Tibial nerve (tissue), 4 donors: ENCODE results near the gene UTP15. TPM values are rescaled to one million over a fixed set of nuclear protein-coding genes. Genes with fewer than 3 reads are reported as not detected.

ENCODE experiments used
- DNase-seq, 2 donors: peaks; one replicate each; pipeline ENCODE4 v3.0.0-alpha.2; 2019; ENCODE audit warnings: low spot score in 2 of 2
- H3K27ac ChIP-seq, 4 donors: fragments of 200-600 bp; sonication (generic) in 3 of 4; one replicate each; pipeline ENCODE4 v1.5.1; 2017 to 2019; ENCODE audit warnings: mild to moderate bottlenecking in 1 of 4
- H3K27me3 ChIP-seq, 2 donors: fragments of 200-600 bp; sonication (generic) in 1 of 2; one replicate each; pipeline versions ENCODE4 v1.5.1 to v1.6.0; 2017 to 2019
- H3K36me3 ChIP-seq, 3 donors: fragments of 200-600 bp; sonication (generic); one replicate each; pipeline ENCODE4 v1.5.1; 2018 to 2019
- H3K4me1 ChIP-seq, 4 donors: fragments of 200-600 bp; sonication (generic) in 3 of 4; one replicate each; pipeline ENCODE4 v1.5.1; 2017 to 2019
- H3K4me3 ChIP-seq, 4 donors: fragments of 200-600 bp; sonication (generic) in 3 of 4; one replicate each; pipeline ENCODE4 v1.5.1; 2017 to 2019; ENCODE audit warnings: mild to moderate bottlenecking in 1 of 4, moderate library complexity in 1 of 4
- H3K9me3 ChIP-seq, 4 donors: fragments of 200-600 bp; sonication (generic) in 3 of 4; one replicate each; pipeline ENCODE4 v1.5.1; 2017 to 2019
- EP300 ChIP-seq, 2 donors: sonication (generic); formaldehyde crosslinking; IDR thresholded peaks; one replicate each; pipeline ENCODE4 v1.6.1; 2017; ENCODE audit warnings: antibody characterized with exemption in 2 of 2, mild to moderate bottlenecking in 1 of 2
- POLR2A ChIP-seq, 2 donors: fragments of 450-650 bp; IDR thresholded peaks; one replicate each; pipeline ENCODE4 v1.6.1; 2017; ENCODE audit warnings: antibody characterized with exemption in 2 of 2, mild to moderate bottlenecking in 2 of 2, moderate library complexity in 2 of 2
- WGBS, 2 donors: methylation state at CpG; one replicate each; pipeline ENCODE4 v1.1.5; 2018; 5-methylcytosine and 5-hydroxymethylcytosine counted together
- total RNA-seq, 4 donors: library from RNA; depleted of rRNA; stranded (reverse); fragments of >200 nt; gene quantifications; one replicate each; pipeline ENCODE4 v1.1.0, GENCODE V29; 2016
- TF ChIP-seq, protein P1 (sequence below), 5 experiments: fragments of 200-600 bp in 3 of 5; fragments of 450-650 bp in 2 of 5; sonication (generic) in 3 of 5; IDR thresholded peaks; one replicate each; pipeline ENCODE4 v1.5.1; 2016 to 2019; ENCODE audit warnings: antibody characterized with exemption in 5 of 5, mild to moderate bottlenecking in 3 of 5, moderate library complexity in 2 of 5

UTP15 gene
- total RNA-seq, 4 donors from 2014 or later = 8.4 to 30.6 (median 18.6) TPM

DNA sequence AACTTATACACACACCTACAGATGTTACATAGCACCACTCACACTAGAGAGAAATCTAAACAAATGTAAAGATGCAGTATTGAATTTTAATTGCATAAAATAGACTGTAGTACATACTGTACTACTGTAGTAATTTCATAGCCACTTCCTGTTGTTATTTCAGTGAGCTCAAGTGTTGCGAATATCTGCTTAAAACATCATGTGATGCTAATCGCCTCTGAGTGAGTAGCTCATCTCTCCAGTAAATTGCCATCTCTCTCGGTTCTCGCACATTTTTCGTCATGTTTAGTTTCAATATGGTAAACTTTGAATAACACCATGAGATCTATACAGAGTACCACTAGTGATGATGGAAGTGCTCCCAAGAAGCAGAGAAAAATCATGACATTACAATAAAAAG lies 38.5 kb downstream of the UTP15 start:
- Histone ChIP-seq H3K27me3 (no peaks in the 10 kb centered on the region), H3K9me3 (peaks cover 0 to 10% (median 0%) of the 10 kb centered on the region in 4 donors), H3K4me3 (no peak overlapping the region), H3K36me3 (no peaks in the 10 kb centered on the region), H3K27ac (no peak overlapping the region), H3K4me1 (peaks cover 0 to 16% (median 0%) of the 10 kb centered on the region in 4 donors)
- WGBS, 2 donors = 92 to 93% methylated on average over 5 of the region's 5 CpGs
- no peak for DNase-seq
- TF ChIP-seq, protein P1, sequence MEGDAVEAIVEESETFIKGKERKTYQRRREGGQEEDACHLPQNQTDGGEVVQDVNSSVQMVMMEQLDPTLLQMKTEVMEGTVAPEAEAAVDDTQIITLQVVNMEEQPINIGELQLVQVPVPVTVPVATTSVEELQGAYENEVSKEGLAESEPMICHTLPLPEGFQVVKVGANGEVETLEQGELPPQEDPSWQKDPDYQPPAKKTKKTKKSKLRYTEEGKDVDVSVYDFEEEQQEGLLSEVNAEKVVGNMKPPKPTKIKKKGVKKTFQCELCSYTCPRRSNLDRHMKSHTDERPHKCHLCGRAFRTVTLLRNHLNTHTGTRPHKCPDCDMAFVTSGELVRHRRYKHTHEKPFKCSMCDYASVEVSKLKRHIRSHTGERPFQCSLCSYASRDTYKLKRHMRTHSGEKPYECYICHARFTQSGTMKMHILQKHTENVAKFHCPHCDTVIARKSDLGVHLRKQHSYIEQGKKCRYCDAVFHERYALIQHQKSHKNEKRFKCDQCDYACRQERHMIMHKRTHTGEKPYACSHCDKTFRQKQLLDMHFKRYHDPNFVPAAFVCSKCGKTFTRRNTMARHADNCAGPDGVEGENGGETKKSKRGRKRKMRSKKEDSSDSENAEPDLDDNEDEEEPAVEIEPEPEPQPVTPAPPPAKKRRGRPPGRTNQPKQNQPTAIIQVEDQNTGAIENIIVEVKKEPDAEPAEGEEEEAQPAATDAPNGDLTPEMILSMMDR (IDR thresholded peaks at IDR 0.05) = no peak
- TF ChIP-seq POLR2A (IDR thresholded peaks at IDR 0.05) (no peak), EP300 (IDR thresholded peaks at IDR 0.05) (no peak)

GRCh38 chr5:73605223-73606087 lies 39.9 kb downstream of the UTP15 start:
- WGBS, 2 donors = 71 to 74% methylated on average over 8 of the region's 8 CpGs
- TF ChIP-seq EP300 (IDR thresholded peaks at IDR 0.05) = no peak
- TF ChIP-seq POLR2A (IDR thresholded peaks at IDR 0.05) = no peak
- TF ChIP-seq, protein P1 (IDR thresholded peaks at IDR 0.05) = no peak

GRCh38 chr5:73606206-73606753 lies 40.7 kb downstream of the UTP15 start:
- 41 to 57% methylated on average over 3 of the region's 3 CpGs for WGBS, 2 donors
- Histone ChIP-seq H3K4me1 (peaks cover 0 to 16% (median 0%) of the 10 kb centered on the region in 4 donors), H3K9me3 (peaks cover 0 to 10% (median 0%) of the 10 kb centered on the region in 4 donors), H3K36me3 (no peaks in the 10 kb centered on the region), H3K27ac (no peak overlapping the region), H3K27me3 (no peaks in the 10 kb centered on the region), H3K4me3 (no peak overlapping the region)
- TF ChIP-seq, protein P1 (IDR thresholded peaks at IDR 0.05) = no peak
- TF ChIP-seq POLR2A (IDR thresholded peaks at IDR 0.05) (no peak), EP300 (IDR thresholded peaks at IDR 0.05) (no peak)
- DNase-seq = no peak

More at GRCh38 chr5:73605223-73606087, 39.9 kb downstream of the UTP15 start:
- peaks cover 0 to 10% (median 0%) of the 10 kb centered on the region in 4 donors for H3K9me3 ChIP-seq
- H3K27me3 ChIP-seq = no peaks in the 10 kb centered on the region
- no peak overlapping the region for H3K4me3 ChIP-seq
- peaks cover 0 to 16% (median 0%) of the 10 kb centered on the region in 4 donors for H3K4me1 ChIP-seq
- DNase-seq = no peak
- H3K36me3 ChIP-seq = no peaks in the 10 kb centered on the region
- H3K27ac ChIP-seq = peak overlapping the region in 1 of 4 donors; percentile 56

GRCh38 chr5:73607228-73607627 lies 41.7 kb downstream of the UTP15 start:
- TF ChIP-seq POLR2A (IDR thresholded peaks at IDR 0.05) (no peak), EP300 (IDR thresholded peaks at IDR 0.05) (no peak)
- TF ChIP-seq, protein P1 (IDR thresholded peaks at IDR 0.05) = no peak
- H3K27me3 ChIP-seq = no peaks in the 10 kb centered on the region
- H3K4me3 ChIP-seq = no peak overlapping the region
- H3K36me3 ChIP-seq = no peaks in the 10 kb centered on the region
- no peak overlapping the region for H3K27ac ChIP-seq
- no peak for DNase-seq
- H3K4me1 ChIP-seq = peaks cover 0 to 16% (median 0%) of the 10 kb centered on the region in 4 donors
- peaks cover 0 to under 1% (median 0%) of the 10 kb centered on the region in 4 donors for H3K9me3 ChIP-seq

DNA sequence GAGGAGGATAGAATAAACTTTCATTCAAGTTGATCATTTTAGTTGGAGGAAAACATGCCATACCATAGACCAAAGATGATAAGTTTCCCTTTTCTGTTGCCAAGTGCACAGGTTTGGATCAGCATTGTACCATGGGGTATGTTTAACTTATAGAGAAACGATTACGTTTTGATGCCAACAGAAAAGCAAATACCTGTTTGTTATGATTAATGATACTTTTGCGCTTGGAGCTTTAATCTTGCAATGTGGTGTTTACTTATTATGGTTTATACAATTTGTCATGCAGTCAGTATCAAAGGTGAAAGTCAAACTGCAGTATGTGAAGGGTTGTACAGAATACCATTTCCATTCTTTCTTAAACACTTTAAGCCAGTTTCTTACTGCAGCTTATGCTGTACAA lies 47.3 kb downstream of the UTP15 start:
- H3K27me3 ChIP-seq = no peaks in the 10 kb centered on the region
- DNase-seq = no peak
- WGBS, 2 donors = 90 to 94% methylated on average over 3 of the region's 3 CpGs
- no peak overlapping the region for H3K4me3 ChIP-seq
- H3K36me3 ChIP-seq = no peaks in the 10 kb centered on the region
- TF ChIP-seq POLR2A (IDR thresholded peaks at IDR 0.05) (no peak), EP300 (IDR thresholded peaks at IDR 0.05) (no peak)
- TF ChIP-seq, protein P1 (IDR thresholded peaks at IDR 0.05) = no peak
- H3K27ac ChIP-seq = no peak overlapping the region
- no peaks in the 10 kb centered on the region for H3K9me3 ChIP-seq
- no peaks in the 10 kb centered on the region for H3K4me1 ChIP-seq
